Measurements from ENCODE around the gene CATSPERZ.

- TF ChIP-seq CTCF (conservative IDR thresholded peaks at IDR 0.05) (no peak), EZH2 (IDR thresholded peaks at IDR 0.05; ENCODE audit: low read depth) (no peak)
These were observed 952 bp upstream of the CATSPERZ start for GRCh38 chr11:64298966-64299846.
